ENCODE measurements around the gene PALB2. TPM values are rescaled to one million over a fixed set of nuclear protein-coding genes. Genes with fewer than 3 reads are reported as not detected.
A peak's percentile ranks its signal among the peaks of the same experiment; 100 is the strongest.

The PALB2 gene
- total and polyA plus RNA-seq, 9 of the 15 experiments (the other 6 are each of a cell fraction or from before 2014, with no cell fraction given), result 7.0 to 25.8 (median 15.2) TPM

DNA sequence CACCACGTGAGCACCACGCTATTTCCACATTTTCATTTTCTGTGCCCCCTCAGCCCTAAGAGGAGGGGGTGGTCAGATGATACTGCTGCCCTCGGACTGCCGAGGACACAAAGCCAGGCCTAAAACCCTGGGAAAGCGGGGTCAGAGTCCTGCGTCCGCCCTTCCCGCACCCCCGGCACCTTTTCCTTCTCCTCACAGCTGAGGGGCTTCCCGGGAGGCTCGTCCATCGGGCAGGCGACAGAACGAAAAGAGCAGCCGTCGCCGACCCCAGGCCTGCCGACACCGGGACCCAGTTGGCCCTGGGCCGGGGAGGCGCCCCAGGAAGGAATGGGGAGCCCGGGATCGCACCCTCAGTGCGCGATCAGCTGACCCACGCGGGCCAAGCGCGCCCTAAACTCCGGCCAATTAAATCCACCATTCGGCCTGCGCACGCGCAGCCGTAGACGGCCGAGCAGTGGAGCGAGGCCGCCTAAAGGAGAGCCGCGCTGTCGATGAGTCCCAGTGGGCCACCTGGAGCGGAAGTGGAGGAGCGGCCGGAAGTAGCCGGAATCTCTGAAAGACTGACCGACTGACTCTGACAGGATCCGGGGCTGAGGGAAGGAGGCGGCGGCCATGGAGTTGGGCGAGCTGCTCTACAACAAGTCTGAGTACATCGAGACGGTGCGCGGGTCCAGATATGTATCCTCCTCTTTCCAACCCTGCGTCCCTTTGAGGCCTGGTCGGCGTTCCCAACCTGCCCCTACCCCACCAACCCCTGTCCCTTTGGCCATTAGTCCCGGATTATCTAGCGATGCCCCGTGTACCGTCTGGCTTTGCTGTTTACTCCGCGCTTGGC lies at the start of gene PALB2, which contains the start of gene DCTN5 (continued):
- TF ChIP-seq, protein P1, sequence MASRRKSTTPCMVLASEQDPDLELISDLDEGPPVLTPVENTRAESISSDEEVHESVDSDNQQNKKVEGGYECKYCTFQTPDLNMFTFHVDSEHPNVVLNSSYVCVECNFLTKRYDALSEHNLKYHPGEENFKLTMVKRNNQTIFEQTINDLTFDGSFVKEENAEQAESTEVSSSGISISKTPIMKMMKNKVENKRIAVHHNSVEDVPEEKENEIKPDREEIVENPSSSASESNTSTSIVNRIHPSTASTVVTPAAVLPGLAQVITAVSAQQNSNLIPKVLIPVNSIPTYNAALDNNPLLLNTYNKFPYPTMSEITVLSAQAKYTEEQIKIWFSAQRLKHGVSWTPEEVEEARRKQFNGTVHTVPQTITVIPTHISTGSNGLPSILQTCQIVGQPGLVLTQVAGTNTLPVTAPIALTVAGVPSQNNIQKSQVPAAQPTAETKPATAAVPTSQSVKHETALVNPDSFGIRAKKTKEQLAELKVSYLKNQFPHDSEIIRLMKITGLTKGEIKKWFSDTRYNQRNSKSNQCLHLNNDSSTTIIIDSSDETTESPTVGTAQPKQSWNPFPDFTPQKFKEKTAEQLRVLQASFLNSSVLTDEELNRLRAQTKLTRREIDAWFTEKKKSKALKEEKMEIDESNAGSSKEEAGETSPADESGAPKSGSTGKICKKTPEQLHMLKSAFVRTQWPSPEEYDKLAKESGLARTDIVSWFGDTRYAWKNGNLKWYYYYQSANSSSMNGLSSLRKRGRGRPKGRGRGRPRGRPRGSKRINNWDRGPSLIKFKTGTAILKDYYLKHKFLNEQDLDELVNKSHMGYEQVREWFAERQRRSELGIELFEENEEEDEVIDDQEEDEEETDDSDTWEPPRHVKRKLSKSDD (conservative IDR thresholded peaks at IDR 0.05; ENCODE audit: low read length), result no peak
- TF ChIP-seq MAZ (CRISPR knock-in tag; conservative IDR thresholded peaks at IDR 0.05 in 1 of 2, IDR thresholded peaks at IDR 0.05 in 1 of 2) (peak; percentile 90 to 96), ZNF384 (IDR thresholded peaks at IDR 0.05; ENCODE audit: low read depth, low read length) (no peak), ZBTB17 (CRISPR knock-in tag; IDR thresholded peaks at IDR 0.05) (peak; percentile 100), MTA3 (IDR thresholded peaks at IDR 0.05; ENCODE audit: borderline replicate concordance) (peak; percentile 39; the same call in 1 of the 2 replicates), ZNF589 (CRISPR knock-in tag; IDR thresholded peaks at IDR 0.05; ENCODE audit: low read depth) (no peak), EP400 (IDR thresholded peaks at IDR 0.05) (peak; percentile 96), ZNF830 (CRISPR knock-in tag; IDR thresholded peaks at IDR 0.05) (peak; percentile 48; the same call in 1 of the 2 replicates), ZNF217 (CRISPR knock-in tag; IDR thresholded peaks at IDR 0.05) (no peak), ZNF224 (CRISPR knock-in tag; IDR thresholded peaks at IDR 0.05) (0 out of 2 replicates have a peak, but pooled peaks have one; percentile 37), E2F3 (CRISPR knock-in tag; IDR thresholded peaks at IDR 0.05) (no peak), ARID2 (IDR thresholded peaks at IDR 0.05) (no peak), COPS2 (conservative IDR thresholded peaks at IDR 0.05) (no peak), PCBP1 (IDR thresholded peaks at IDR 0.05; ENCODE audit: low read depth, low read length, poor library complexity, severe bottlenecking) (peak; percentile 87), ZNF197 (CRISPR knock-in tag; IDR thresholded peaks at IDR 0.05; ENCODE audit: low read depth) (no peak), GTF2A2 (tag; IDR thresholded peaks at IDR 0.05) (no peak), RFX5 (IDR thresholded peaks at IDR 0.05; ENCODE audit: low read depth, low read length) (0 out of 2 replicates have a peak, but pooled peaks have one; percentile 17)
- TF ChIP-seq, protein P2, sequence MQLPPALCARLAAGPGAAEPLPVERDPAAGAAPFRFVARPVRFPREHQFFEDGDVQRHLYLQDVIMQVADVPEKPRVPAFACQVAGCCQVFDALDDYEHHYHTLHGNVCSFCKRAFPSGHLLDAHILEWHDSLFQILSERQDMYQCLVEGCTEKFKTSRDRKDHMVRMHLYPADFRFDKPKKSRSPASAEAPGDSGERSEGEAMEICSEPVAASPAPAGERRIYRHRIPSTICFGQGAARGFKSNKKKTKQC (CRISPR knock-in tag; IDR thresholded peaks at IDR 0.05), result 0 out of 2 replicates have a peak, but pooled peaks have one; percentile 47

All from K562 (cell line).